DMS153 (cell line): Measurements from ENCODE around the gene S100PBP.

Source experiments
- DNase-seq: peaks from one replicate; lab custom pipeline; 2025; lab: John Stamatoyannopoulos, UW

The S100PBP gene

GRCh38 chr1:32828341-32828740 lies 10.9 kb downstream of the S100PBP start:
- DNase-seq, result no peak

DNA sequence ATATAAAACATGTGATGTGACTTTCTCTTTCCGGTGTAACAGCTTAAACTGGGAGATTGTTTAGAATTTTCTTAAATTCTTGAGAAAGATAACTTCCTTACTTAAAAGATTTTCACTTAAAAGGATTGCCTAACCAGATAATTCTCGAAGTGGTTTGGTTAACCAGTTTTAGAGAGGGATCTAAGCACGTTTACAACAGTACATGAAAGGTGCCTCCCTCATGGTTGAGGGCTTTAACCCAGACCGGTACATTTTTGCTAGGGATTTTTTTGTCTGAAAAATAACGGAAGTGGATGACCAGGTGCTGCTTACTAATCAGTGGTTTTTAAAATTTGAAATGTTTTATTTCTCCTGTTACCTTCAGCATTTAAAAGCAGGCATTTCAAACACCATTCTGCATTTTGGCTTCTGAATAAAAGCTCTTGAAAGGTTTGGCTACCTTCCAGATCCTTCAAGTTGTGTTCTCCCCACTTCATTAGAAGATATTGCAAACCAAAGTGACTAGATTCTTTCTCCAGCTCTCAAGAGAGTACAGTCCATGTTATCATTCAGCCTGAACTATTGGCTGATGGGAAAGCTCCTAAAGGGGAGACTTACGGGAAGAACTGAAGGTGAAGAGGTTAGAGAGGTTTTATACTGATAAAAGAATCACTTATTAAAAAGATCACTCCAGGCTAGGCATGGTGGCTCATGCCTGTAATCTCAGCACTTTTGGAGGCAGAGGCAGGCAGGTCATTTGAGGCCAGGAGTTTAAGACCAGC lies 12.8 kb downstream of the S100PBP start:
- DNase-seq, result no peak

DNA sequence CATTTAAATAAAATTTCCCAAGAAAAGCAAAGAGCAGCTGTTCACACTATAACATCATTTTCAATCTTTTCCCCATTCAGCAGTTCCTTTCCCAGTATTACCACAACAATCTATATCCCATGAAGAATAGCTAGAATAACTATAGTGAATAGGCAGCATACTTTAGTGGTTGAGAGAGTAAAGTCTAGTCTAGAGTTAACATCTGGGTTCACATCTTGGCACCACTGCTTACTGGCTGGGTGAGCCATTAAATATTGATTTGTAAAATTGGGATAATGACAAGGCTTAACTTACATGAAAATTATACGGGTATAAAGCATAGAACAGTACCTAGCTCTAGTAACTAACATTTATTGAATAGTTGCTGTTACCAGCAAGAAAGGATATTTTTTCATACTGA lies 14.4 kb downstream of the S100PBP start:
- DNase-seq, result no peak

GRCh38 chr1:32848354-32849063 lies 31.1 kb downstream of the S100PBP start:
- DNase-seq, result no peak

DNA sequence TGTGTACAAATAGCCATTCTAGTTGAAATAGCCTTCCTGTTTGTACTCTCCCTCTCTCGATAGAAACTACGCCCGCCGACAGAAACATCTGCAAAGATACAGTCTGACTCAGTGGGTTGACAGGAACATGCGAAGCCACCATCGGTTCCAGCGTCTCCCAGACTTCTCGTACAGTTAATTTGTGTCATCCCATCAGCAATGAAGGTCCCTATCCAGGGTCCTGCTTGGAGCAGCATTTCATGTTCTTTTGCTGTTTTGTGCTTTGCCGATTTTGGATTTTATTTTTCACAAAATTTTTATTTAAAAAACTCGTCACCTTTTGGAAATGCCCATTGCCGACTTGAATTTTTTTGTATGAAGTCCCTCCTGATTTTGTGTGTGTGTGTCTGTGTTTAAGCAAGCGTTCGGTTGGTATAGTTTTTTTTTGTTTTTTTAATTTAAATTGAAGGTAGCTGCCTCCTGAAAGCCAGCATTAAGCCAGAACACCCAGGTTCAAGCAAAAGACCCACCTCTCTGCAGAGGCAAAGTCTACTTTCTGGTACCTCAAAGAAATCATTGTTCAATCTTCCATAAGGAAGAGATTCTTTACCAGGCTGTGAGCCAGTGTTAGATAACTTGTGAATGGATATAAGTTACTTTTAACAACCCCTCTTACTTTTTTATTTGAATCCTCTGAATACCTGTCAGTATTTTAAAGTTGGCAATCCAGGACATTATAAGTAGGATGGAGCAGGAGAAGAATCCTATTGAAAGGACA lies 38.6 kb downstream of the S100PBP start:
- no peak for DNase-seq

DNA sequence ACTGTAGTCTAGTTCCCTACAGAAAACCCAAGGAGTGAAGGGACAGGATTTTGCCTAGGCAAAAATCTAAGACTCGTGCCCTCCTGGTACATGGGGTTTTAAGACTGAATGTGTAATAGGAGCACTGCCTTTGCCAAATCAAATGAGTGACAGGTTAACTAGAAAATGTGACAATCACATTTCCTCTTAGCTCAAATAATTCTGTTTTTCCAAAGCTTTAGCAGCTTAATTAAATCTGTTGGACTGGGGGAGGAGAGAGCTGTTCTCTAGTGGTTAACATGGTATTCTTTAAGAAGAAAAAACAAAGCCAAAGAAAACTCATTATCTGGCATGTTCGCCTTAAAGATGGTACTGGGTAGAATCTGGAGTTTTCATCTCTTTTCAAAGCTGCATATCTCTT lies 40.7 kb downstream of the S100PBP start:
- no peak for DNase-seq

DNA sequence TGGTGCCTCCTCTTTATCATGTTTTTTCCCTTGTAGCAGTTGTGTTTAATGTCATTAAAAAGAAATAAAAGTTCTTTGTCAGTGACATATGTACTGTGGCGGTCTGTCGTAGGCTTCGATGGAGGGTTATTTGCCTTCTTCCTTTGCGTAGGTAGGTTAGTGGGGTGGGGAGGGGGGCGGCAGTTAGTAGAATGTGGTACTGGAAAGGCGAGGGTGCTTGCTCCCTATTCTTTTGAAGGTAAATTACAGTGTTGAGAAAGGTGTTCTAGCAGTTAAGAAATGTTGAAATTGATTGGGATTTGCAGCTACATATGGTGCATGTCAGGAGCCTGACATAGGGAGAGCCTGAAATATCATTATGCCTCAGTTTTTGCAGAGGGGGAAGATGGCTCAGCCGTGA lies 41.3 kb downstream of the S100PBP start:
- no peak for DNase-seq

DNA sequence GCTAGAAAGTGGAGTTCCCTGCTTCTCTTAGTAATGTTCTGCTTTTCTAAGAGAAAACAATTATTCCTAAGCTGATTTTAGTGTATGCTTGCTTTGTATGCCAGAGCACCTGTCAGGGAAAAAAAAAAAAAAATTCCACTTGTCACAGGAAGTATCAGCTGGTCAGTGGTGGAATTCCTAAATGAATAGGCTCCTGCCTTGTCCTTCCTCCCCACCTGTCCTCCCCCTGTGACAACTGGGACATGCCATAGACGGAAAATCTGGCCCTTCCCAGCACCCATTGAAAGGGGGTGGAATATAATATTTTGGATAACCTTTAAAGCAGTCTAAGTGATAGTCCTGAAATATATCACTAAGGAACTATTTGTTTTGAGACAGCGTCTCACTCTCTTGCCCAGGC lies 42.5 kb downstream of the S100PBP start:
- DNase-seq, result no peak

DNA sequence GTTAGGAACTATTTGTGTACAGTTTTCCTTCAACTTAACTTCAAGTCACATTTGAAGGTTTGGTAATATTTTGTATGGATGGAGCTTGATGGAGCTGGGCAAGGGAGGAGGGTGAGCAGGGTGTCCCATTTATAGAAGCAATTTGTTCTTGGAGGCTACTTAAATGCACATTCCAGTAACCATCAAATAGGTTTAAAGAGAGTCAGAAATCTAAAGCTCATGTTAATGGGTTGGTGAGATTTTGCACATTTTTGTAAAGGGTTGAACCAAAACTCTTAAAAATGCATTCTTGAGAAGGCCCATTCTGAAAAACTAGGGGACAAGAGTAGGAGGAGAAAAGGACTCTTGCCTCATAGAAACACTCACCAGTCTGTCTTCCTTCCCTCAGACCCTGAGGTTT lies 43.1 kb downstream of the S100PBP start:
- no peak for DNase-seq

DNA sequence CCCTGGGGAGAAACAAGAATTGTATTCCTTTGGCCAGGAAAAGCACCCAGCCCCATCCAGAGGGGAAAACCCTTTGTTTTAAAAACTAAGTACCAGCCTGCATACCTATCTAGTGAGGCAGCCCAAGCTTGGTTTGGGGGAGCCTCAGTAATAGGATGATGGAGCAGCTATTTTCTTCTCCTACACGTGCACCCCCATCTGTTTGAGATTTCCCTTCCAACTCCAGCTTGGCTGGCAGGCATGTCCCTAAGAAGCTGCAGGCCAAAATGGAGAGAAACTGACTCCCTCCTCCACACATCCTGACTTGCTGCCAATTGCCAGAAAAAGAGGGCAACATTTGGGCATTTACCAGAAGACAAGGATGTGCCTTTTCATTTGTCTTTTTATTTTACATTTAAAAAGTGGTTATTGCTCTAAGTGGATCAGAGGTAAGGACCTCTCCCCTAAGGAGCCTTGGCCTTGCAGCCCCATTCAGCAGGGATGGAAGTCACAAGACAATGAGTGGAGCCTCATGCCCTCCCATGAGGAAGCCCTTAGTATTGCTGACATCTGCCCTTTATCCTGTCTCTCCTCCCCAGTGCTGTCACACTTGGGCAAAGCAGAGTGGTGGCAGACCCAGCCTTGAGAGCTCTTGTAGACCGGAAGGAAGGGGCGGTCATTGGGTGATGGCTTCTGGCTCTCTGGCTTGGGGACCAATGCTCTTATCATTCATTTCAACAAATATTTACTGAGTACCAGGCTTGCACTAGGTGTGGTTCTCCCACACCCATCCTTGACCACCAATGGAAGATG lies 44.6 kb downstream of the S100PBP start:
- DNase-seq, result no peak

DNA sequence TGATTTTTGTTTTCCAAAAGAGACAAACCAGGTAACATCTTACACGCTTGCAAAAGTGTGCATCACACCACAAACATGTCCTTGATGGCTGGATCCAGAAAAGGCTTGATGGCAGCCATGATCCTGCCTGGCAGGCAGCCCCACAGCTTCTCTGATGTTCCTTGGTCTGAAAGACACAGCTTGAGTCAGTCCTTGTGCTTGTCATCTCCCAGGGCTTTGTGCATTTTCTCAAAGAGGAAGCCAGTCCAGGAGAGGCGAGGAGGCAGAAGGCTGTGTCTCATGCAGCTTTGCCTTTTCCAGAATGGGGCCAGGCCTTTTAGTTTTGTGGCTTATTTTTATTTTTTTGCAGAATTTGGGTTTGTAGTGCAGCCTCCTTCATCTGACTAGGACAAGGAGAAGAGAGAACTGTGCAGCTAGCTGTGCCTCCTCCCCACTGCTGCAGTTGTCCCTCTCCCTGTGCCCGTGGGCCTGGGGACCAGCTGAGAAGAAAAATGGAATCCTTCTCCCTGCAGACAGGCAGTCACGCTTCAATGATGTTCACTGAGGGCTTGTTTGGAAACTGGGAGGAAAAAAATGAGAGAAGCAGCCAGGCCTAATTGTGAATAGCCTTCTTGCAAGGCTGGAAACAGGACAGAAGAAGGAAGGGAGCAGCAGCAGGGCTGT lies 45.9 kb downstream of the S100PBP start:
- DNase-seq, result no peak

DNA sequence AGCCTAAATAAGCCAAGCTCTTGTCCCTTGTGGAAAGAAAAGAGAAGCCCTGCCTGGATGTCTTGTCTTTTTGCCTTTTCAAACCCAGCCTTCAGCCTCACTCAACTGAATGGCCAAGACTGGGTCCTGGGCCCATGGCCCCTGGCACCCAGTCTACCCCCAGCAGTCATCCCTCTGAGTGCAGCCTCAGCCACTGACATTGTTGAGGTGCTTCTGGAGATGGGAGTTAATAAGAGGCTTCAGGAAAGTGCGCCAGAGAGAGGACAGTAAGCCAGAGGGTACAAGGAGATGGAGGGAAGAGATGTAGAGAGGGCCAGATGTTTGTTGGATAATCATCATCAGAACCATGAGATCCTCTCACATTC lies 46.4 kb downstream of the S100PBP start:
- DNase-seq, result no peak

GRCh38 chr1:32864375-32865019 lies 47.0 kb downstream of the S100PBP start:
- no peak for DNase-seq

DNA sequence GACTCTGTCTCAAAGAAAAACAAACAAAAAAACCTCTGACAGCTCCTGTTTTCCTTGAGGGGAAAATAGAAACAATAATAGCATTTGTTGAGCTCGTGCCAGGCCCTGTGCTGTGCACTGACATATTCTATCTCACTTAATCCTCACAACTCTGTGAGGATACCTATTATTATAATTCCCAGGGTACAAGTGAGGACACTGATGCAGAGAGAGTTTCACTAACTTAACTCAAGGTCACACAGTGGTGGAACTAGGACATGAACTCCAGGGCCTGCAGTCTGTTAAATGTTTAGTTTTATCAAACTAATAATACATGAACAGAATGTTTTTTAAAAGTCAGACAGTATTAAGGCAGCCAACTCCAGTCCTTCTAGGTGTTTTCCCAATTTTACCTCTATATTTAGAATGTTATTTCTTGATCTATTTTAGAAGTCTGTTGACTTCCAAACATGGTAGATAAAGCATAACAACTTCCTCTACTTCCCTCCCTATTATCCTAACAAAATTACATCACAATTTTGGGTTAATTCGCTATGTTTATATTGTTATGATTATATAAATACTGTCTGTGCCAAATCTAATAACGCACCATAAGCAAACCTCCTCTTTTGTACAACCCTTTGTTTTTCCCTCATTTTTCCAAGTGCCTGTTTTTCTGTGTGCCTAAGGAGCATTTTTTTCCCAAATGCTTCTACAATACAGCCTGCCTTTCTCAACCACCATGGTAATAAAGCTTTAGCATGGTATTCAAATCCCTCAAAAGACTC lies 48.4 kb downstream of the S100PBP start:
- DNase-seq, result no peak

GRCh38 chr1:32867151-32867550 lies 49.7 kb downstream of the S100PBP start:
- DNase-seq, result no peak

DNA sequence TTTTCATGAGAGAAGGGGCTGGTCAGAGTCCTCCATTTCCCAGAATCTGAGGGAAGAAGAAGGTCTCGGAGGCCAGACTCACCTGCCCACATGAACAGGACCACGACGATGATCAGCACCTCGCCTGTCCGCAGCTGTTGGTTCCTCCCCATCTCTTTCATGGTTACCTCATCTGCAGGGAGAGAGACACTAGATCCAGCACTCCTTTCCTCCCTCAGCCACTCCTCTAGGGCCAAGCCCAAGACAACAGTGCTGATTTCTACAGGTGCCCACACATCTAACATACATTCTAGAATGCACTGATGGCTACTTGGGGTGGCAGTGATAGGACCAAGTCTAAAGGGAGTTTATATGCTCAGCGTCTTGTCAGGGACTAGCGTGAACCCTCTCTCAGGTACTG lies 50.2 kb downstream of the S100PBP start:
- DNase-seq, result no peak

- no peak for DNase-seq
Measured at GRCh38 chr1:32868085-32868484, 50.6 kb downstream of the S100PBP start.

DNA sequence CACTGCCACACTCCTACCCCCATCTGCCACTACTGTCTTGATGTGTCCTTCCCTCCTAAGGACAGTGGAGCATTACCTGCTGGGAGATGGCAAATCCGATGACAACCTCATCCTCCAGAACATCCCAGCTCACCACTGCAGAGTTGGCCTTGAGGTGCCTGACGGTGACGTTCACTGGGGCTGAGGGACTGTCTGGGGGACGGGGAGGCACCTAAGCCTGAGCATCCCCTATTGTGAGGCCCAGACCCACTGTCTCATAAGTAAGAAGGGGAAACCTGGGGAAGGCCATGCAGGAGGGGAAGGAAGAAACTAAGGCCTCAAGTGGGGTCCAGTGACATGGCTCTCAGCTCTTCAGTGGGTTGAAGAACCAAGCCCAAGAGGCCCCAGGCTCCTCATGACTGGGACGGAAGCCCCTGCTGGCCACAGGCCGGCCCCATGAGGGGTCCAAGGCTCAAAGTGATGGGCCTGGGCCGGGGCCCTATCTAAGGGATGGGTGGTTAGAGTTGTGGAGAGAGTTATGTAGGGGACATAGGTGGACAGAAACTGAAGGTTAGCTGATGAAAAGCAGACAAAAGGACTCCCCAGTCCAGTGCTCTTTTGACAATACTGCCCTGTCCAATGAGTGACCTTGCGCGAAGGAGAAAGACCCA lies 51.5 kb downstream of the S100PBP start:
- no peak for DNase-seq

DNA sequence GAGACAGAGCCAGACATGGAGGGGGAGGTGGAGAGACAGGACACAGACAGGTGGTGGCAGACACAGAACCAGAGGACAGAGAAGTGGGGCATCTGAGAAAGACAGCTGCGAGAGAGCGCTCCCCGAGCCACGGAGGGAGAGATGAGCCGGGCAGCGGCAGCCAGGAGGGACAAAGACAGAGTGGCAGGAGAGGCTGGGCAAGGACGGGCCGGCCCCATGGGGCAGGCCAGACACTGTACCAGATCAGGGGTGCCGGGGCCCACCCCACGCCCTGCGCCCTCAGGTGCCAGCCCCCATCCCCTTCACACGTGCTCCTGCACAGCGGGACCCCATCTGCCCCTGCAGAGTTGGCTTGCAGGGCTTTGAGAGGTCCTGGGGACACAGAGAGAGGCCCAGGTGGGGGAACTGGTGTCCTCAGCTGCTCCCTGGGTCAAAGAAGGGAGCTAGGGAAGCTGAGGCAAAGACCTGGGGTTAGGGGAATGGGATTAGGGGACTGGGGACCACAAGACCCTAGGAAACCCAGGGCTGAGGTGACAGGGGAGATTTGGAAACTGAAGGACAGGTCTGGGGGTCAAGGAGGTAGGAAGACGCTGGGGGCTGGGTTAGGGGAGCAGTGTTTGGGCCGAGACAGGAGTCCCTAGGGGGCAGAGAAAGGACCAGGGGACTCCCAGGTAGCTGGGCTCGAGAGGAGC lies 52.6 kb downstream of the S100PBP start:
- no peak for DNase-seq
